Activated CD4-positive, alpha-beta T cell treated with anti-CD3 and anti-CD28 coated beads, Interleukin-10, Interleukin-2, amounts not matched to agents 100 ng/mL and 50 ng/mL, durations not matched to agents 16 hours and 8 hours (primary cell): ENCODE measurements around the gene RADX.

Experiments used
- DNase-seq: peaks from one replicate; pipeline ENCODE4 v3.0.0-alpha.2; 2020

RADX gene

GRCh38 chrX:106692425-106693065 lies 80.8 kb downstream of the RADX start:
- no peak for DNase-seq

DNA sequence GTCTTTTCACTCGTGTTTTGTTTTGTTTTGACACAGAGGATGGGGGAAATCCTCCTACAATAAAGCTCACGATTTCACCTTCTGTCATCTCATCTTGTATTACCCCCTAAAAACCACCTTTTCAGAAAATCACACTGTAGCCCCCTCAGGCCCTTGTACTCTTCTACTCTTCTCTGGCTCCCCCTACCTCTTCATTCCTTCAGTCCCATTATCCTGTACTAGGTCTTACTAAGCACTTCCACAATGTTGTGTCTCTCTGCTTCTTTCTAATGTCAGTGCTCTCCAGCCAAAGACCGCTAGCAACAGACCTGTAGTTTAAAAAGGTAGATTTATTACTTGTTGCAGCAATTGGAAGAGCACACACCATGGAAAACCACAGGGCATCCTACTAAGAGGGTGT lies 84.7 kb downstream of the RADX start:
- DNase-seq = no peak

DNA sequence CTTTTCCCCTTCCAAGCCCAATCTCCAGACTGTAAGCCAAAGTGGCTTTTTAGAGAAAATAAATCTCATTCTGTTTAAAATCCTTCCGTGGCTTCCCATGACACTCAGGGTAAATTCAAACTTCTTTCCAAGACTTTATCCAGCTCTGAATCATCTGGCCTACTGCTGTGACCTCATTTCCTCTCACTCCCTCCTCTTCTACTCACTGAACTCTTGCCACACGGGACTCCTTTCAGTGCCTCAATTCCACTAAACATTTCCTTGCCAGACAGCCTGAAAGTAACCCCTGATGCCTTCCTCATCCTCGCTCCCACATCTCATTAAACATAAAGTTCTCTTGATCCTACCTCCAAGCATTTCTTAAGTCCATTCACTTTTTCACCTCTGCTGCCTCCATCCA lies 86.9 kb downstream of the RADX start:
- DNase-seq = no peak

GRCh38 chrX:106702636-106703035 lies 90.9 kb downstream of the RADX start:
- DNase-seq = no peak

DNA sequence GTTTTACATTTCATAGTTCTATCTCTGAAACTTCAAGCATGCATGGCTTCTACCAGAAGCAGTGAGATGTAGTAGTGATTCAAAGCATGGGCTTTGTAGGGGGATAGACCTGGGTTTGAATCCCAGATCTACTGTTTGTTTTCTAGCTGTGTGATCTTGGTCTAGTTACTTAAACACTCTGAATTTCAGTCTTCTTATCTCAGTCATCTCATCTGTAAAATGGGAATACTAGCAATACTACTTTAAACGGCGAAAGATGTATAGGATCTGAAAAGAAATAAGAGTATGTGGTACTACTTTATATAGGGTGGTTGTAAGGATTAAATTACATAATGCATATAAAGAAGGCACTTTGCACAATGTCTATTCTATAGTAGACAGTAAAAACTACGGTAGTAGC lies 94.7 kb downstream of the RADX start:
- DNase-seq = no peak

DNA sequence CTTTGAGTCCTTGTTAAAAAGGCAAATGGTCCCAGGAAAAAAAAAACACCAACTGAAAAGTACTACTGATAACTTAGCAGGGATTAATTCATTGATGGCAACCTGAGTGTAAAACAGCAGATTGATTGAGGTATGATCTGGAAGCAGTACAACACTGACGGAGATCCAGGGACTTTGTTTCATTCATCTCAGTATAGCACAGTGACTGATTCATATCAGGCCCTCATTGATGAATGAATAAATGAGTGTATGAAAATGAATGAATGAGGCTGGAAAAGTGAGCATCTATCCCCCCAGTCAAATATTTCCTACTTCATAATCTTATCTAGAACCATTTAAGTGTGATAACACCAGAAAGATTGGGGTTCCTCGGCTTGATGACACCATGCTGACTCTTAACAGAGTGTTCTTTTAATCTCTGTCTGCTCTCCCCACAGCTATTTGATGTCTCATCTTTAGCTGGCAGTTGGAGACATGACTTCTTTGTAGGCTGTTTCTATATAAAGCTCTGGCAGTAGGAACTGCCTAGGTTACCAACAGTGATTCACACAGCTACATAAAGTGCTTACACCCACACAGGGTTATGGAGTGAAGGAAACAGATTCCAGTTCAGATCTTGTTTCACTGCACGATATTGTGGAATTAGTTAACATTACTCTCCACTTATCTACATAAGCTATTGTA lies 96.1 kb downstream of the RADX start:
- DNase-seq = no peak

DNA sequence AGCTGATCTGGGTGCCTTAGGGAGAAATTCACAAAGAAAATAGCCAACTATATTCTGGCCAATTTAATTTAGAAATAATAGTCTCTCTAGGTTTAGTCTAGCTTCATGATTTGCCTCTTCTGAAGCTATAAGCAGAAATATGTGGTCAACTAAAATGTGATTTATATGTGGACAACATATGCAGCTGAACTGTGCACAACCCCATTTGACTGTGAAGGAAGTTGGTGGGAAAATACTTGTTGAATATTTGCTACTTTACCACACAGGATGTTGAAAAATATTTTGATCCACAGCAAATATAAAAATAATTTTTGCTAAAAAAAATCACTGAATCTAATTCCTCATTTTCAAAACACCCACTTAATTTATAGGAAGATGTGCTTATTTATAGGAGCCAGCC lies 99.0 kb downstream of the RADX start:
- no peak for DNase-seq

DNA sequence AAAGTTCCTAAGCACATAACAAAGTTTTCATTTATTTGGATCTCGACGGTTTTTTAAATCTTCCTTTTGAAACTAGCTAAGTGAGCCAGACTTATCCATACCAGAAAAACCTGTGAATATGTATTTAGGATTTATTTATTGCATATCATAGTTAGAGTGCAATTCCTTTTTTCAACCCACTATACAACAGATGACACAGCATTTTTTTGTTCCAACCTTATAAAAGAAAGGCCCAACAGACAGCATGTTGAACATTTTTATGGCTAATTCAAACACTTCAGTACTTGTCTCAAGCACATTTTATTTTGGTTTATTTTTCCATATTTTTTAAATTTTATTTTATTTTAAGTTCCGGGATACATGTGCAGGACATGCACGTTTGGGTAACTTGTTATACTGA lies 99.6 kb downstream of the RADX start:
- no peak for DNase-seq

DNA sequence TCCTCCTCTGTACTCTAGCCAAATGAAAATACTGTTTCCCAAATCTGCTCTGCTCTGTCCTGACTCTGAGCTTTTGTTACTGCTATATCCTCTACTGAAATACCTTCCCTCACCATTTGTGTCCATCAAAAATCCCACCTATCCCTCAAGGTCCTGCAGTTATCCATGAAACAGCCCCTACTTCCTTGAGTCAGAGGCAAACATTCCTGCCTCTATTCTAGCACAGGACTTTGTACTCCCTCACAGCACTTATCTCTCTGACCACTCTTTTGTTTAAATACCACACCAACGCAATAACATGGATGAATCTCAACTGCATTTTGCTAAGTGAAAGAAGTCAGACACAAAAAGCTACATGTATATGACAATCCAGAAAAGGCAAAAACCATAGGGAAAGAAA lies 104.2 kb downstream of the RADX start:
- no peak for DNase-seq

DNA sequence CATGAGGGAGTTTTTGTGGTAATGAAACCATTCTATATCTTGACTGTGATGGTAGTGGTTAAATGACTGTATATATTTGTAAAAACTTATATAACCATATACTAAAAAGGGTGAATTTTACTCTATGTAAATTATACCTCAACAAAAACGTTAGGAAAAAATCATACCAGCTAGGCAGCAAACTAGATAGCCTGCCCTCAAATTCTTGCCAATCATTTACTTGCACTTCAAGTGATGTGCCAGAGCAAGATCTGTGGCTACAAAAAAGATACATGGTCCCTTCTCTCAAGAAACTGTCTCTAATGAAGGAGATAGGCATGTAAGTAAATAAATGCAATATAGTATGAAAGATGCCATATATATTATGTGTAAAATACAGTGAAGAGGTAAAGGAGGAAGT lies 104.7 kb downstream of the RADX start:
- no peak for DNase-seq

DNA sequence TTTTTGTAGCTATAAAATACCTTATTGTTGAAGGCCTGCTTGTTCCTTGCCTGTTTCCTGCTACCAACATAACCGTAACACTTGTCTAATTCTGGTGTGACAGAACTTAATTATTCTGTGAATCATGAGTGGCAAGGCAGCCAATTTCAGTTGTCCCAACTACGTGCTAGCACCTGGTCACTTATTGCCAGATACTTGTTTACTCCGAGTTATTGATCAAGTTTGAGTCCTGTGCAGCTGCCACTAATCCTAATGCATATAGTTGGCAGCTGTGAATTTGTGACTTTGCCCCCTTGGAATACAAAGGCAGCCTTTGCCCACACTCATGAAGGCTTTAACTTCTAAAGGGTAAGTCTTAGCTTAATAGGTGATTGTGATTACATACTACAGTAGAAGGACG lies 106.9 kb downstream of the RADX start:
- DNase-seq = no peak

DNA sequence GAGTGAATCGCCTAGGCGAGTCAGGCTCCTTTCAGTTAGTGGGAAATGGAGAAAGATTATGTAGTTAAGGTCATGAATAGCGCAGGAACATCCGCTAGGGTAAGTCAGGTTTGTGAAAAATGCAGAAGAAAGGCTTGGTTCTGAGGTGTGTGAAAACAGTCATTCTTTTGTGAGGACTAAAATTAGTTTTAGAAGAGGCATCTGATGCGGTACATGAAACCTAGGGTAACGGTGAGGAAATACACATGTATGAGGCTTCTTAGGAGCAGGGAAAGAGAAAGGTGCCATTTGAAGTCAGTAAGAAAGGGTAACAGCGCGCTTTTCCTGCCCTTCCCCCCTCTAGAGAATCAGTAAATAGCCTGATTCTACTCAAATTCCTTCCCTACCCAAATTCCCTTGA lies 114.2 kb downstream of the RADX start:
- DNase-seq = no peak

GRCh38 chrX:106726485-106727437 lies 115.0 kb downstream of the RADX start, which contains the start of gene RNF128:
RNF128 (plus strand) TSS chrX:106726701; CDS start chrX:106726914, 213 bp downstream.
- DNase-seq = peak; percentile 34

- DNase-seq = no peak
Observed at GRCh38 chrX:106728337-106728736, 116.6 kb downstream of the RADX start.
